SK-N-SH treated with all-trans-retinoic acid at 6 μM for 48 hours (cell line): ENCODE results near the gene DDIAS.

Source experiments
- ATAC-seq: fragments of 200-7000 bp; cut with Tn5 transposase; 3 replicates; pipeline ENCODE4 v1.9.1; 2020; ENCODE audit warnings: mild to moderate bottlenecking, moderate library complexity
- ARNTL ChIP-seq: fragments of 450-650 bp; formaldehyde crosslinking; IDR thresholded peaks from 2 replicates; pipeline ENCODE4 v1.5.0; 2020; ENCODE audit warnings: low read depth, mild to moderate bottlenecking, moderate library complexity, borderline replicate concordance
- BACH2 ChIP-seq: fragments of 250-450 bp; sonication (Bioruptor Pico); IDR thresholded peaks from 2 replicates; pipeline ENCODE4 v1.9.0; 2021; ENCODE audit warnings: mild to moderate bottlenecking, borderline replicate concordance
- CSDC2 ChIP-seq: fragments of 250-450 bp; sonication (Bioruptor Pico); IDR thresholded peaks from 2 replicates; pipeline ENCODE4 v1.5.0; 2020; ENCODE audit warnings: mild to moderate bottlenecking, moderate library complexity
- ESRRG ChIP-seq: fragments of 250-450 bp; sonication (Bioruptor Pico); IDR thresholded peaks from 2 replicates; pipeline ENCODE4 v1.6.1; 2021; ENCODE audit warnings: mild to moderate bottlenecking
- GLIS3 ChIP-seq: fragments of 250-450 bp; sonication (Bioruptor Pico); IDR thresholded peaks from 2 replicates; pipeline ENCODE4 v1.5.0; 2020; ENCODE audit warnings: mild to moderate bottlenecking, moderate library complexity
- ISL1 ChIP-seq: fragments of 250-450 bp; sonication (Bioruptor Pico); IDR thresholded peaks from 2 replicates; pipeline ENCODE4 v2.1.2; 2022; ENCODE audit warnings: mild to moderate bottlenecking, moderate library complexity
- OSR1 ChIP-seq: fragments of 250-450 bp; sonication (Bioruptor Pico); IDR thresholded peaks from 2 replicates; pipeline ENCODE4 v1.8.0; 2022; ENCODE audit warnings: moderate library complexity, mild to moderate bottlenecking, inconsistent platforms
- PPARA ChIP-seq: fragments of 250-450 bp; sonication (Bioruptor Pico); IDR thresholded peaks from 2 replicates; pipeline ENCODE4 v1.5.0; 2020; ENCODE audit warnings: mild to moderate bottlenecking, borderline replicate concordance
- RARB ChIP-seq: fragments of 250-450 bp; sonication (Bioruptor Pico); IDR thresholded peaks from 2 replicates; pipeline ENCODE4 v1.8.0; 2021; ENCODE audit warnings: mild to moderate bottlenecking, moderate library complexity
- SNAI2 ChIP-seq: fragments of 250-450 bp; sonication (Bioruptor Pico); IDR thresholded peaks from 2 replicates; pipeline ENCODE4 v1.5.0; 2020; ENCODE audit warnings: mild to moderate bottlenecking, moderate library complexity
- TOX ChIP-seq: fragments of 250-450 bp; sonication (Bioruptor Pico); IDR thresholded peaks from 2 replicates; pipeline ENCODE4 v1.8.0; 2021; ENCODE audit warnings: mild to moderate bottlenecking, moderate library complexity, borderline replicate concordance
- ZC3H10 ChIP-seq: fragments of 250-450 bp; sonication (Bioruptor Pico); IDR thresholded peaks from 2 replicates; pipeline ENCODE4 v1.5.1; 2021; ENCODE audit warnings: mild to moderate bottlenecking, moderate library complexity
- ZFP3 ChIP-seq: fragments of 250-450 bp; sonication (Bioruptor Pico); IDR thresholded peaks from 2 replicates; pipeline ENCODE4 v1.5.0; 2020; ENCODE audit warnings: mild to moderate bottlenecking, moderate library complexity
- ZFP30 ChIP-seq: fragments of 450-650 bp; formaldehyde crosslinking; IDR thresholded peaks from 2 replicates; pipeline ENCODE4 v1.5.0; 2022; ENCODE audit warnings: mild to moderate bottlenecking, moderate library complexity
- ZNF565 ChIP-seq: fragments of 450-650 bp; formaldehyde crosslinking; conservative IDR thresholded peaks from 2 replicates; pipeline ENCODE4 v1.5.0; 2020; ENCODE audit warnings: low read depth, mild to moderate bottlenecking, moderate library complexity
- ZNF70 ChIP-seq: fragments of 450-650 bp; formaldehyde crosslinking; IDR thresholded peaks from 2 replicates; pipeline ENCODE4 v1.5.0; 2020; ENCODE audit warnings: mild to moderate bottlenecking, moderate library complexity
- ZNF8 ChIP-seq: fragments of 450-650 bp; formaldehyde crosslinking; IDR thresholded peaks from 2 replicates; pipeline ENCODE4 v1.5.0; 2020; ENCODE audit warnings: mild to moderate bottlenecking, moderate library complexity
- TF ChIP-seq, protein P1 (sequence below): fragments of 250-450 bp; sonication (Bioruptor Pico); IDR thresholded peaks from 2 replicates; pipeline ENCODE4 v1.5.1; 2021; ENCODE audit warnings: mild to moderate bottlenecking, moderate library complexity
- TF ChIP-seq, protein P2 (sequence below): fragments of 250-450 bp; sonication (Bioruptor Pico); IDR thresholded peaks from 2 replicates; pipeline ENCODE4 v1.8.0; 2021; ENCODE audit warnings: low read depth, mild to moderate bottlenecking, moderate library complexity, borderline replicate concordance
- TF ChIP-seq, protein P3 (sequence below): fragments of 250-450 bp; sonication (Bioruptor Pico); IDR thresholded peaks from 2 replicates; pipeline ENCODE4 v1.5.0; 2020; ENCODE audit warnings: mild to moderate bottlenecking, moderate library complexity
- TF ChIP-seq, protein P4 (sequence below): fragments of 250-450 bp; sonication (Bioruptor Pico); IDR thresholded peaks from 2 replicates; pipeline ENCODE4 v1.5.1; 2020; ENCODE audit warnings: low read depth, mild to moderate bottlenecking, moderate library complexity
- TF ChIP-seq, protein P5 (sequence below): fragments of 250-450 bp; sonication (Bioruptor Pico); IDR thresholded peaks from 2 replicates; pipeline ENCODE4 v1.8.0; 2020; ENCODE audit warnings: mild to moderate bottlenecking, moderate library complexity, borderline replicate concordance

Gene DDIAS

DNA sequence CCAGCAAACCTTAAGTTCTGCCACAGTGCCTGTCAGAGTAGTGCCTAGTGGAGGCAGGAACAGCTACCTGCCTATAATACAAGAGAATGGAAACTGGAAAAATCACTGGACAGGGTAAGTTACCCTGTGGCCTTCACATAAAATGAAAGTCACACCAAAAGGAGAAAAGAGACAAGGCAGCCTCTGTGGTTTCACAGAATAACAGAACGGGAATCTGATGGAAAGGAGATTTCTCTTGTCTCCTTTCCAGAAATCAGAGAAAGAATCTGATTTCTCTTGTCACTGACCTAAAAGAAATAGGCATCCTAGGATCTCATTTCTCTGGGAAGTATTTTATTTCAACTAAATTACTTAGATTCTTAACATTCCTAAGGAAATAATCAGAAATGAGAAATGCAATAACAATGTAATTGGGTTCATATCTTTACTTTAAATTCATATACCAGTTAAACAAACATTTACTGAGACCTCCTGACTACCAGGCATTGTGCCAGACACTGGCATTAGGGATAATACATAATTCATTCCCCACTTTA lies 42.9 kb upstream of the DDIAS start (continued):
- TF ChIP-seq ARNTL (no peak), BACH2 (no peak), ZNF70 (CRISPR knock-in tag) (no peak), SNAI2 (CRISPR knock-in tag) (no peak), ESRRG (CRISPR knock-in tag) (peak; percentile 80; the same call in 1 of the 2 replicates)
- TF ChIP-seq, protein P1, sequence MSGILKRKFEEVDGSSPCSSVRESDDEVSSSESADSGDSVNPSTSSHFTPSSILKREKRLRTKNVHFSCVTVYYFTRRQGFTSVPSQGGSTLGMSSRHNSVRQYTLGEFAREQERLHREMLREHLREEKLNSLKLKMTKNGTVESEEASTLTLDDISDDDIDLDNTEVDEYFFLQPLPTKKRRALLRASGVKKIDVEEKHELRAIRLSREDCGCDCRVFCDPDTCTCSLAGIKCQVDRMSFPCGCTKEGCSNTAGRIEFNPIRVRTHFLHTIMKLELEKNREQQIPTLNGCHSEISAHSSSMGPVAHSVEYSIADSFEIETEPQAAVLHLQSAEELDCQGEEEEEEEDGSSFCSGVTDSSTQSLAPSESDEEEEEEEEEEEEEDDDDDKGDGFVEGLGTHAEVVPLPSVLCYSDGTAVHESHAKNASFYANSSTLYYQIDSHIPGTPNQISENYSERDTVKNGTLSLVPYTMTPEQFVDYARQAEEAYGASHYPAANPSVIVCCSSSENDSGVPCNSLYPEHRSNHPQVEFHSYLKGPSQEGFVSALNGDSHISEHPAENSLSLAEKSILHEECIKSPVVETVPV, result peak; percentile 77

DNA sequence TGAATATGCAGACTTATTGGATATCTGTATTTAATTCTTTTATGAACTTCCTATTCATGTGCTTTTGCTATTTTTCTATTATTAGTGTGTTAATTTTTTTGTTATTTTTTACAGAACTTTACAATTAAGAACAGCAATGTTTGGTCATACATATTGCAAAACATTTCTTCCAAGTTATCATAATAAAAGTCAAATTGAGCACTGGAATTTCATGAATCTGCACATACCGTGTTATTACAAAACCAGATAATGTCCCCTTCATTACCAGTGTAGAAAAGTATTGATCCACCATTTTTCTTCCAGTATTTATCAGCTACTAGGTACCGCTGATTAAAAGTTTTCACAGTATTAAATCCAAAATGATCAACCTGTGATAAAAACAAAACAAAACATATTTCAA lies 41.8 kb upstream of the DDIAS start:
- 0 out of 2 replicates have a peak, but pooled peaks have one; percentile 11 for TF ChIP-seq ISL1 (CRISPR knock-in tag)
- TF ChIP-seq TOX (CRISPR knock-in tag), result no peak
- no peak for ATAC-seq

DNA sequence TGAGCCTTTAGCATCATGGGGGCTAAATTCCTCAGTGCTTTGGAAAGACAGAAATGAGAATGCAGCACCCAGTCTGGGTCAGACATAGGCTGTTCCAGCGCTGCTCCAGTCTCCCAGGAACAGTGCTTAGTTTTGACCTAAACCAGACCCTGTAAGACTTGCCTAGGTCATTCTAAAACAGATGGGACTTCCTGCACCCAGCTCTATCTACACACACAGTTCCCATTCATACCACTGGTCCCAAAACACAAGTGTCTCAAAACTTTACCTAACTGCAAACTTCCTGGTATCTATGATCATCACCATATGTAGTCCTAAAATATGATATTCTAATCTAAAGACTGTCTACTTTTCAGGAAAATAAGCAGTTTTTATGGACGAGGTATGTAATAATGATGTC lies 39.2 kb upstream of the DDIAS start:
- TF ChIP-seq PPARA (CRISPR knock-in tag) (no peak), ZNF8 (CRISPR knock-in tag) (no peak), OSR1 (no peak), CSDC2 (CRISPR knock-in tag) (no peak), TOX (CRISPR knock-in tag) (no peak), GLIS3 (CRISPR knock-in tag) (no peak), ZNF70 (CRISPR knock-in tag) (no peak), ESRRG (CRISPR knock-in tag) (no peak), ZFP30 (CRISPR knock-in tag) (no peak), SNAI2 (CRISPR knock-in tag) (no peak), ZFP3 (CRISPR knock-in tag) (no peak), ZNF565 (no peak)
- TF ChIP-seq, protein P2, sequence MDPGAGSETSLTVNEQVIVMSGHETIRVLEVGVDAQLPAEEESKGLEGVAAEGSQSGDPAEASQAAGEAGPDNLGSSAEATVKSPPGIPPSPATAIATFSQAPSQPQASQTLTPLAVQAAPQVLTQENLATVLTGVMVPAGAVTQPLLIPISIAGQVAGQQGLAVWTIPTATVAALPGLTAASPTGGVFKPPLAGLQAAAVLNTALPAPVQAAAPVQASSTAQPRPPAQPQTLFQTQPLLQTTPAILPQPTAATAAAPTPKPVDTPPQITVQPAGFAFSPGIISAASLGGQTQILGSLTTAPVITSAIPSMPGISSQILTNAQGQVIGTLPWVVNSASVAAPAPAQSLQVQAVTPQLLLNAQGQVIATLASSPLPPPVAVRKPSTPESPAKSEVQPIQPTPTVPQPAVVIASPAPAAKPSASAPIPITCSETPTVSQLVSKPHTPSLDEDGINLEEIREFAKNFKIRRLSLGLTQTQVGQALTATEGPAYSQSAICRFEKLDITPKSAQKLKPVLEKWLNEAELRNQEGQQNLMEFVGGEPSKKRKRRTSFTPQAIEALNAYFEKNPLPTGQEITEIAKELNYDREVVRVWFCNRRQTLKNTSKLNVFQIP (CRISPR knock-in tag), result no peak
- TF ChIP-seq, protein P1, result no peak
- TF ChIP-seq, protein P3, sequence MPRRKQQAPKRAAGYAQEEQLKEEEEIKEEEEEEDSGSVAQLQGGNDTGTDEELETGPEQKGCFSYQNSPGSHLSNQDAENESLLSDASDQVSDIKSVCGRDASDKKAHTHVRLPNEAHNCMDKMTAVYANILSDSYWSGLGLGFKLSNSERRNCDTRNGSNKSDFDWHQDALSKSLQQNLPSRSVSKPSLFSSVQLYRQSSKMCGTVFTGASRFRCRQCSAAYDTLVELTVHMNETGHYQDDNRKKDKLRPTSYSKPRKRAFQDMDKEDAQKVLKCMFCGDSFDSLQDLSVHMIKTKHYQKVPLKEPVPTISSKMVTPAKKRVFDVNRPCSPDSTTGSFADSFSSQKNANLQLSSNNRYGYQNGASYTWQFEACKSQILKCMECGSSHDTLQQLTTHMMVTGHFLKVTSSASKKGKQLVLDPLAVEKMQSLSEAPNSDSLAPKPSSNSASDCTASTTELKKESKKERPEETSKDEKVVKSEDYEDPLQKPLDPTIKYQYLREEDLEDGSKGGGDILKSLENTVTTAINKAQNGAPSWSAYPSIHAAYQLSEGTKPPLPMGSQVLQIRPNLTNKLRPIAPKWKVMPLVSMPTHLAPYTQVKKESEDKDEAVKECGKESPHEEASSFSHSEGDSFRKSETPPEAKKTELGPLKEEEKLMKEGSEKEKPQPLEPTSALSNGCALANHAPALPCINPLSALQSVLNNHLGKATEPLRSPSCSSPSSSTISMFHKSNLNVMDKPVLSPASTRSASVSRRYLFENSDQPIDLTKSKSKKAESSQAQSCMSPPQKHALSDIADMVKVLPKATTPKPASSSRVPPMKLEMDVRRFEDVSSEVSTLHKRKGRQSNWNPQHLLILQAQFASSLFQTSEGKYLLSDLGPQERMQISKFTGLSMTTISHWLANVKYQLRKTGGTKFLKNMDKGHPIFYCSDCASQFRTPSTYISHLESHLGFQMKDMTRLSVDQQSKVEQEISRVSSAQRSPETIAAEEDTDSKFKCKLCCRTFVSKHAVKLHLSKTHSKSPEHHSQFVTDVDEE, result no peak
- TF ChIP-seq, protein P4, sequence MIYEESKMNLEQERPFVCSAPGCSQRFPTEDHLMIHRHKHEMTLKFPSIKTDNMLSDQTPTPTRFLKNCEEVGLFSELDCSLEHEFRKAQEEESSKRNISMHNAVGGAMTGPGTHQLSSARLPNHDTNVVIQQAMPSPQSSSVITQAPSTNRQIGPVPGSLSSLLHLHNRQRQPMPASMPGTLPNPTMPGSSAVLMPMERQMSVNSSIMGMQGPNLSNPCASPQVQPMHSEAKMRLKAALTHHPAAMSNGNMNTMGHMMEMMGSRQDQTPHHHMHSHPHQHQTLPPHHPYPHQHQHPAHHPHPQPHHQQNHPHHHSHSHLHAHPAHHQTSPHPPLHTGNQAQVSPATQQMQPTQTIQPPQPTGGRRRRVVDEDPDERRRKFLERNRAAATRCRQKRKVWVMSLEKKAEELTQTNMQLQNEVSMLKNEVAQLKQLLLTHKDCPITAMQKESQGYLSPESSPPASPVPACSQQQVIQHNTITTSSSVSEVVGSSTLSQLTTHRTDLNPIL (CRISPR knock-in tag), result no peak
- ATAC-seq, result no peak

DNA sequence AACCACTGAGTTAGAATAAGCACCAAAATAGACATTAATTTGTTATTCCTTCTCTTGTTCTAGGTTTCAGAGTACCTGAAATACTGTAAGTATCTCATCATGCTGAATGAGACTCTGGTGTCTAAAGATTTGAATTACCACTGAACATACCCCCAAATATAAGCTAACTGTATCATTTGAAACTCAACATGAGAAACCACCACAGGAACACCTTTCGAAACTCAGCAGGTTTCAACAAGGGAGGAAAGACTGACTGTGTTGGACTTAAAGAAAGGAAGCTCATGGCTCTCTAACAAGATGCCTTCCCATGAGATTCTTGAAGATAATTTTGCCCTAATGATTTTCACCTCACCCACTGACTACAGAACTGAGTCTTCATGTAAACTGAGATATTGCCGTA lies 38.3 kb upstream of the DDIAS start:
- TF ChIP-seq ZNF70 (CRISPR knock-in tag) (no peak), ISL1 (CRISPR knock-in tag) (no peak), ZC3H10 (CRISPR knock-in tag) (no peak), OSR1 (no peak), ESRRG (CRISPR knock-in tag) (no peak), TOX (CRISPR knock-in tag) (no peak), PPARA (CRISPR knock-in tag) (no peak), ZNF565 (no peak), GLIS3 (CRISPR knock-in tag) (no peak), ARNTL (no peak), SNAI2 (CRISPR knock-in tag) (no peak), ZNF8 (CRISPR knock-in tag) (no peak), RARB (CRISPR knock-in tag) (no peak), ZFP3 (CRISPR knock-in tag) (no peak), CSDC2 (CRISPR knock-in tag) (no peak), BACH2 (no peak), ZFP30 (CRISPR knock-in tag) (no peak)
- TF ChIP-seq, protein P5, sequence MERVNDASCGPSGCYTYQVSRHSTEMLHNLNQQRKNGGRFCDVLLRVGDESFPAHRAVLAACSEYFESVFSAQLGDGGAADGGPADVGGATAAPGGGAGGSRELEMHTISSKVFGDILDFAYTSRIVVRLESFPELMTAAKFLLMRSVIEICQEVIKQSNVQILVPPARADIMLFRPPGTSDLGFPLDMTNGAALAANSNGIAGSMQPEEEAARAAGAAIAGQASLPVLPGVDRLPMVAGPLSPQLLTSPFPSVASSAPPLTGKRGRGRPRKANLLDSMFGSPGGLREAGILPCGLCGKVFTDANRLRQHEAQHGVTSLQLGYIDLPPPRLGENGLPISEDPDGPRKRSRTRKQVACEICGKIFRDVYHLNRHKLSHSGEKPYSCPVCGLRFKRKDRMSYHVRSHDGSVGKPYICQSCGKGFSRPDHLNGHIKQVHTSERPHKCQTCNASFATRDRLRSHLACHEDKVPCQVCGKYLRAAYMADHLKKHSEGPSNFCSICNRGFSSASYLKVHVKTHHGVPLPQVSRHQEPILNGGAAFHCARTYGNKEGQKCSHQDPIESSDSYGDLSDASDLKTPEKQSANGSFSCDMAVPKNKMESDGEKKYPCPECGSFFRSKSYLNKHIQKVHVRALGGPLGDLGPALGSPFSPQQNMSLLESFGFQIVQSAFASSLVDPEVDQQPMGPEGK (CRISPR knock-in tag), result no peak
- TF ChIP-seq, protein P1, result no peak
- ATAC-seq, result no peak
